ENCODE measurements around the gene ACBD4. TPM values are rescaled to one million over a fixed set of nuclear protein-coding genes. Genes with fewer than 3 reads are reported as not detected.
A peak's percentile ranks its signal among the peaks of the same experiment; 100 is the strongest.

The ACBD4 gene
- total and polyA plus RNA-seq, 2 of the 4 experiments (the other 2 are of a cell fraction), result 2.3 to 5.7 TPM

- H4K5ac ChIP-seq (ENCODE audit: low read depth, low read length), result peak overlapping the region; percentile 42; the same call in 1 of the 2 replicates
- H3K14ac ChIP-seq (replicated peaks; ENCODE audit: low read depth, low read length), result peak overlapping the region; percentile 40; the same call in 1 of the 2 replicates
- TF ChIP-seq ELK1 (IDR thresholded peaks at IDR 0.05; ENCODE audit: borderline replicate concordance, low read depth, low read length) (no peak), RFX5 (IDR thresholded peaks at IDR 0.05; ENCODE audit: low read depth, low read length) (no peak), MAZ (IDR thresholded peaks at IDR 0.05; ENCODE audit: borderline replicate concordance, low read depth, low read length) (no peak), MAFK (IDR thresholded peaks at IDR 0.05; ENCODE audit: low read depth, low read length) (no peak), RAD21 (IDR thresholded peaks at IDR 0.05; ENCODE audit: low read length) (no peak), CEBPB (IDR thresholded peaks at IDR 0.05; ENCODE audit: low read depth, low read length) (no peak), USF2 (IDR thresholded peaks at IDR 0.05; ENCODE audit: low read depth, low read length) (no peak), CHD1 (IDR thresholded peaks at IDR 0.05; ENCODE audit: low read depth, low read length) (no peak), POLR2A (IDR thresholded peaks at IDR 0.05; ENCODE audit: low read depth, low read length) (no peak), CTCF (conservative IDR thresholded peaks at IDR 0.05; ENCODE audit: low read depth, low read length) (no peak), NFE2L2 (IDR thresholded peaks at IDR 0.05; ENCODE audit: low read depth, low read length) (no peak), MXI1 (IDR thresholded peaks at IDR 0.05; ENCODE audit: borderline replicate concordance, low read depth, low read length) (no peak), SMC3 (IDR thresholded peaks at IDR 0.05; ENCODE audit: low read depth, low read length) (no peak), BHLHE40 (IDR thresholded peaks at IDR 0.05; ENCODE audit: low read depth, low read length) (no peak), FOS (IDR thresholded peaks at IDR 0.05; ENCODE audit: low read depth, low read length) (no peak), RCOR1 (IDR thresholded peaks at IDR 0.05; ENCODE audit: insufficient replicate concordance, low read length) (no peak)
- H3K9me3 ChIP-seq (ENCODE audit: control insufficient read depth, insufficient read depth, low read length), result no peaks in the 10 kb centered on the region
- no peak overlapping the region for H3K9ac ChIP-seq (ENCODE audit: low read depth, low read length)
- no TSS peak for BruUV-seq (replicated peaks)
- no peak overlapping the region for H3K18ac ChIP-seq (ENCODE audit: low read depth, low read length)
- H3K9me1 ChIP-seq (ENCODE audit: insufficient read depth, low read length), result peaks cover 14% of the 10 kb centered on the region
- peak overlapping the region; percentile 50 to 82; a peak in 3 of 4 replicates for H4K8ac ChIP-seq (ENCODE audit: low read depth in 2 of 2, low read length in 2 of 2)
- peak overlapping the region; percentile 95 for H2AFZ ChIP-seq (replicated peaks; ENCODE audit: low read length, poor library complexity)
- H2BK15ac ChIP-seq (ENCODE audit: low read depth, low read length), result no peak overlapping the region; the same call in 2 of the 3 replicates
- H2AK9ac ChIP-seq (replicated peaks; ENCODE audit: low read depth, low read length, poor library complexity), result peak overlapping the region; percentile 82
- ATAC-seq (ENCODE audit: low read depth), result no peak
- DNase-seq, result no peak
- POLR2A ChIA-PET (ENCODE audit: unreplicated experiment), result interaction anchor here (0.6 kb wide), 1 partner anchor 230 kb away, joined by 3 read pairs; no protein-coding TSS in a partner anchor
- H3K79me1 ChIP-seq (ENCODE audit: low read depth in 1 of 2, low read length in 2 of 2), result peaks cover 0 to 34% of the 10 kb centered on the region in 2 experiments; a peak in 2 of 4 replicates
- intact Hi-C loops (cut with micrococcal nuclease) (no loop called here), in situ Hi-C loops (cut with MboI; ENCODE audit: low sequenced_read_pairs) (no loop called here), dilution Hi-C loops (cut with HindIII; ENCODE audit: low sequenced_read_pairs, unreplicated experiment) (no loop called here)
- peak overlapping the region; percentile 98; the same call in 1 of the 2 replicates for H3K27ac ChIP-seq (ENCODE audit: insufficient read depth, low read length)
- peak overlapping the region; percentile 37 for H4K91ac ChIP-seq (ENCODE audit: insufficient read depth, low read depth, low read length)
- H3K36me3 ChIP-seq (ENCODE audit: control insufficient read depth, insufficient read depth, low read length), result 0 out of 2 replicates have a peak, but pooled peaks cover 2% of the 10 kb centered on the region
- H3K56ac ChIP-seq (ENCODE audit: extremely low read depth, insufficient read depth, low read length), result no peak overlapping the region
- no peaks in the 10 kb centered on the region for H3K27me3 ChIP-seq (ENCODE audit: control insufficient read depth, insufficient read depth, low read length)
- no peak overlapping the region for H3K4me2 ChIP-seq (ENCODE audit: low read depth, low read length)
- H2BK120ac ChIP-seq (ENCODE audit: low read depth, low read length), result peak overlapping the region; percentile 70
- H3K4me3 ChIP-seq (ENCODE audit: insufficient read depth, low read depth, low read length), result no peak overlapping the region
- peak overlapping the region; percentile 74 for H3K4ac ChIP-seq (ENCODE audit: low read depth, low read length)
- peak overlapping the region; percentile 90 for H2BK5ac ChIP-seq (ENCODE audit: low read depth, low read length, poor library complexity, severe bottlenecking)
- H3K4me1 ChIP-seq (ENCODE audit: control insufficient read depth, insufficient read depth, low read length), result peaks cover 14% of the 10 kb centered on the region
- peak overlapping the region; percentile 16; the same call in 1 of the 2 replicates for H3K23ac ChIP-seq (ENCODE audit: low read depth, low read length)
- peak overlapping the region; percentile 96 for H2AK5ac ChIP-seq (ENCODE audit: low read depth, low read length)
- peaks cover 17% of the 10 kb centered on the region for H4K20me1 ChIP-seq (ENCODE audit: insufficient read depth, low read length)
- CTCF ChIA-PET, result interaction anchor here (1.8 to 2.1 kb wide), 2 partner anchors 10 to 53 kb away, joined by 4 to 10 read pairs; partner anchors contain the start of gene ACBD4
- 85% methylated on average over 5 of the region's 8 CpGs; no CpG with 5 or more reads in 1 of the 2 experiments for WGBS, 2 experiments (ENCODE audit: extremely low coverage in 2 of 2, insufficient read length in 1 of 2)
- H2BK20ac ChIP-seq (ENCODE audit: low read depth, low read length), result peak overlapping the region; percentile 16; the same call in 1 of the 2 replicates
Measured at GRCh38 chr17:45145035-45145389, 9.5 kb downstream of the ACBD4 start.

Measured in IMR-90 (cell line).